Suprapubic skin (tissue), 4 donors: ENCODE data around the gene MCC. TPM values are rescaled to one million over a fixed set of nuclear protein-coding genes. Genes with fewer than 3 reads are reported as not detected.

ENCODE experiments used
- DNase-seq, 2 donors: peaks; one replicate each; pipeline ENCODE4 v3.0.0-alpha.2; 2019; ENCODE audit warnings: low spot score in 2 of 2
- H3K27ac ChIP-seq: fragments of 200-600 bp; sonication (generic); one replicate; pipeline ENCODE4 v1.5.1; 2019
- H3K27me3 ChIP-seq: fragments of 200-600 bp; sonication (generic); one replicate; pipeline ENCODE4 v1.5.1; 2019
- H3K36me3 ChIP-seq: fragments of 200-600 bp; sonication (generic); one replicate; pipeline ENCODE4 v1.5.1; 2019
- H3K4me1 ChIP-seq: fragments of 200-600 bp; sonication (generic); one replicate; pipeline ENCODE4 v1.5.1; 2019
- H3K4me3 ChIP-seq: fragments of 200-600 bp; sonication (generic); one replicate; pipeline ENCODE4 v1.5.1; 2019; ENCODE audit warnings: mild to moderate bottlenecking
- H3K9me3 ChIP-seq: fragments of 200-600 bp; sonication (generic); one replicate; pipeline ENCODE4 v1.5.1; 2019
- CTCF ChIP-seq, 2 donors: fragments of 200-600 bp in 1 of 2; fragments of 450-650 bp in 1 of 2; sonication (generic) in 1 of 2; IDR thresholded peaks; one replicate each; pipeline ENCODE4 v1.5.1; 2016 to 2019; ENCODE audit warnings: antibody characterized with exemption in 2 of 2, mild to moderate bottlenecking in 1 of 2, moderate library complexity in 1 of 2
- EP300 ChIP-seq: sonication (generic); formaldehyde crosslinking; IDR thresholded peaks from one replicate; pipeline ENCODE4 v1.6.1; 2017; ENCODE audit warnings: antibody characterized with exemption
- POLR2A ChIP-seq, 2 donors: fragments of 450-650 bp; IDR thresholded peaks; one replicate each; pipeline ENCODE4 v1.6.1; 2017; ENCODE audit warnings: antibody characterized with exemption in 2 of 2, mild to moderate bottlenecking in 2 of 2, moderate library complexity in 2 of 2
- POLR2AphosphoS5 ChIP-seq, 3 donors: sonication (generic); formaldehyde crosslinking; IDR thresholded peaks; one replicate each; pipeline ENCODE4 v1.6.1; 2017; ENCODE audit warnings: antibody characterized with exemption in 3 of 3
- WGBS: methylation state at CpG from one replicate; pipeline ENCODE4 v1.1.5; 2018; 5-methylcytosine and 5-hydroxymethylcytosine counted together
- total RNA-seq, 4 donors: library from RNA; depleted of rRNA; stranded (reverse); fragments of >200 nt; gene quantifications; one replicate each; pipeline ENCODE4 v1.1.0, GENCODE V29; 2016

Gene MCC
- total RNA-seq, 4 donors from 2014 or later = 67.7 to 105 (median 86.6) TPM

GRCh38 chr5:113205323-113205722, 282.9 kb downstream of the MCC start:
- H3K9me3 ChIP-seq = no peaks in the 10 kb centered on the region
- DNase-seq = no peak
- 64% methylated on average over 1 of the region's 1 CpG for WGBS
- TF ChIP-seq EP300 (no peak), CTCF (IDR thresholded peaks at IDR 0.05) (no peak), POLR2A (IDR thresholded peaks at IDR 0.05) (no peak), POLR2AphosphoS5 (IDR thresholded peaks at IDR 0.05) (no peak)
- peaks cover 57% of the 10 kb centered on the region for H3K4me1 ChIP-seq
- H3K27me3 ChIP-seq = no peaks in the 10 kb centered on the region
- H3K4me3 ChIP-seq = no peak overlapping the region
- peak overlapping the region; percentile 38 for H3K27ac ChIP-seq
- H3K36me3 ChIP-seq = no peaks in the 10 kb centered on the region

GRCh38 chr5:113204525-113205161, 283.6 kb downstream of the MCC start:
- Histone ChIP-seq H3K36me3 (no peaks in the 10 kb centered on the region), H3K4me3 (no peak overlapping the region), H3K27me3 (no peaks in the 10 kb centered on the region), H3K9me3 (no peaks in the 10 kb centered on the region), H3K27ac (peak overlapping the region; percentile 38), H3K4me1 (peaks cover 64% of the 10 kb centered on the region)
- peak in 2 of 3 donors; percentile 50 to 60 for TF ChIP-seq POLR2AphosphoS5 (IDR thresholded peaks at IDR 0.05)
- no peak for TF ChIP-seq CTCF (IDR thresholded peaks at IDR 0.05)
- peak; percentile 87 for DNase-seq
- WGBS = 31% methylated on average over 7 of the region's 7 CpGs

DNA sequence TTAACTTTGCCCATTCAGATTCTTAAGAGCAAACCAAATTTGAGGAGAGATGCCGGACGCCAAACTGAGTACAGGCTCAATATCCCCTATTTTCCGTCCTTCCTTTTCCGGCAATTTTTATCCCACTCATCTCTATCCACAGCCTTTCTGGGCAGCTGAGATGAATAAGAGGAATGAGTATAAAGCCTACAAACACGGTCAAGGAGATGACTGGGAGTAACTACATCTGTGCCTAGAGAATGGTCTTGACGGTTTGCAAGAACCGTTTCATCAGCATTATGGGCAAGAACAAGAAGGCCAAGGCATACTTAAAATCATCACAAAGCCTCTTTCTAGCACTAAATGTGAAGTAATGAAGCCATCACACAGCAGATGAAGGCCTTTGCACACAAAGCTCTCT, 284.3 kb downstream of the MCC start:
- peak overlapping the region; percentile 0 for H3K27ac ChIP-seq

GRCh38 chr5:113202746-113203716, 285.2 kb downstream of the MCC start:
- DNase-seq = peak; percentile 80 to 82
- 59% methylated on average over 23 of the region's 27 CpGs for WGBS
- Histone ChIP-seq H3K4me1 (peaks cover 72% of the 10 kb centered on the region), H3K27ac (peak overlapping the region; percentile 7), H3K9me3 (no peaks in the 10 kb centered on the region), H3K4me3 (peak overlapping the region; percentile 1), H3K36me3 (no peaks in the 10 kb centered on the region), H3K27me3 (no peaks in the 10 kb centered on the region)
- no peak for TF ChIP-seq POLR2AphosphoS5 (IDR thresholded peaks at IDR 0.05)

More for the DNA sequence above, 284.3 kb downstream of the MCC start:
- Histone ChIP-seq H3K36me3 (no peaks in the 10 kb centered on the region), H3K4me3 (no peak overlapping the region), H3K27me3 (no peaks in the 10 kb centered on the region), H3K4me1 (peaks cover 71% of the 10 kb centered on the region), H3K9me3 (no peaks in the 10 kb centered on the region)
- WGBS = 76% methylated on average over 7 of the region's 7 CpGs
- no peak for TF ChIP-seq POLR2AphosphoS5 (IDR thresholded peaks at IDR 0.05)
- TF ChIP-seq POLR2A (IDR thresholded peaks at IDR 0.05) = no peak
- TF ChIP-seq EP300 = no peak
- no peak for TF ChIP-seq CTCF (IDR thresholded peaks at IDR 0.05)
- DNase-seq = no peak

DNA sequence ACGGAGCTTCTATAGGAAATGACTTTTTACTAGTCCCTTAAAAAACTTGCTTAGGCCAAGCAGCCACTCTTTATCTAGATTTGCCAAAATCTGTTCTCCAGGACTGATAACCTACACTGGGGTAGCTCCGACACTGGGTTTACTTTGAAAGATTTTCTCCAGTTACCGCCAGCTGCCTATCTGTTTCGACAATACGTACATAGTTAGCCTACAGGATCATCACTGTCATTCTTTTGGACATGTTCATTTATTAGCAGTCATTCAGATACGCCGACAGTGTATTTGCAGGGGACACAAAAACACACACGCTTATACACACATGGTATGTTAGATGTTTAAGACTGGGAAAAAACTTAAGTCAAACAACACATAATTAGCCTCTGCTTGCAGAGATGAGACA, 286.0 kb downstream of the MCC start:
- Histone ChIP-seq H3K9me3 (no peaks in the 10 kb centered on the region), H3K36me3 (no peaks in the 10 kb centered on the region), H3K4me3 (no peak overlapping the region), H3K4me1 (peaks cover 72% of the 10 kb centered on the region), H3K27me3 (no peaks in the 10 kb centered on the region), H3K27ac (peak overlapping the region; percentile 7)
- 88% methylated on average over 8 of the region's 8 CpGs for WGBS
- no peak for DNase-seq
- TF ChIP-seq CTCF (IDR thresholded peaks at IDR 0.05) = no peak
